ENCODE data around the gene DTNB.

Gene DTNB

DNA sequence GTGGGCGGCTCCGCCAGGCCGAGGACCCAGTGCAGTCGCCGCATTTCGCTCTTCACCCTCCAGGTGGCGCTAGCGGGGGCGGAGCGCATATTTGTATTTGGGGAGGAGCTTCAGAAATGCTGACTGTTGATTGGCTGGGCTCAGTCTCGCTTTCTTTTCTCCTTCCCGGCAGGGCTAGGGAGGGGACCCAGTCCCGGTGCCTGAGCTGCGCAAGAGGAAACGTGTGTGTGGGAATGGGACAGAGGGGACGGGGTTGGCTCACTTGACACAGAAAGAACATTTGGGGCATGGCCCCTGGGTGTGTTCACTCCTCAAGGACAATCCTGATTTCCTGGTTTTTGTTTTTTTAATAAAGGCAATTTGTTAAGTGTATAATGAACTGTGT, 311.3 kb downstream of the DTNB start:
- DNase-seq = no peak

DNA sequence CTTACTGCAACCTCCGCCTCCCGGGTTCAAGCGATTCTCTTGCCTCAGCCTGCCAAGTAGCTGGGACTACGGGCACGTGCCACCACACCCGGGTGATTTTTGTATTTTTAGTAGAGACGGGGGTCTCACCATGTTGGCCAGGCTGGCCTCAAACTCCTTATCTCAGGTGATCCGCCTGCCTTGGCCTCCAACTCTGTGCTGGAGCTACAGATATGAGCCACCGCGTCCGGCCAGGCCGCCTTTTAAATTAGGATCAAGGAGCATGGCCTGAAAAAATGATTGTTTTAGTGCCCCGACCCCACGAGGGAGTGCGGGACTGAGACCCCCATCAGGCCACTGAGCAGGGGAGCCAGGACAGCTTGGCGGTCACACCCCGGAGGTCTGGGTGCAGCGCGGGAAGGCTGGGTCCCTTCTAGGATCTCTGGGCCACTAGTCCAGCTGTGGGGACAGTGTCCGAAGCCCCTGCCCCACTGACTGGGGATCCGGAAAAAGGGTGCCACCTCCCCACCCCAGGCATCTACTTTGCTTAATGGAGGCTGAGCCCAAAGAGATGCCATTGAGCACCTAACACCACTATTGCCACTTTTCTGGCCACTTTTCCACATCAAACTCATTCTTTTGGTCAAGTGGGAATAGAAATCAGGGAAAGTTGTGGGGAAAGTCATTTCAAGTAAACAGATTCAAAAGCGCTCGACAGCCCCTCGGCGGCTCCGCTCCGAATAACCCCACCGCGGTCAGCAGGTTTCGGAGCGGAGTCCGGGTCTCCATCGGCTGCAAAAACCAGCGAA, 311.9 kb downstream of the DTNB start:
- no peak for DNase-seq

DNA sequence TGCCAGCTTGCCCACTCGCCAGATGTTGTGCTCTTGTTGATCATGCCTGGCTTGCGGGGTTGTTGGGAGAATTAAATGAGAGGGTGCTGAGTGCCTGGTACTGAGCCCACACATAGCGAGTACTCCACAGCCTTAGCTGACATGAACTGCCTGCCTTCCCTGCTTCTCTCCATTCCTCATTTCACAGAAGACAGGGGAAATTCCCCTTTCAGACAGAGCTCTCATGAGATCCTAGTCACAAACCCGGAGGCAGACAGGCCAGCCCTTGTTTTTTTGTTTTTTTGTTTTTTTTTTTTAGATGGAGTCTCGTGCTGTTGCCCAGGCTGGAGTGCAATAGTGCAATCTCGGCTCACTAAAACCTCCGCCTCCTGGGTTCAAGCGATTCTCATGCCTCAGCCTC, 314.5 kb downstream of the DTNB start:
- DNase-seq = no peak

DNA sequence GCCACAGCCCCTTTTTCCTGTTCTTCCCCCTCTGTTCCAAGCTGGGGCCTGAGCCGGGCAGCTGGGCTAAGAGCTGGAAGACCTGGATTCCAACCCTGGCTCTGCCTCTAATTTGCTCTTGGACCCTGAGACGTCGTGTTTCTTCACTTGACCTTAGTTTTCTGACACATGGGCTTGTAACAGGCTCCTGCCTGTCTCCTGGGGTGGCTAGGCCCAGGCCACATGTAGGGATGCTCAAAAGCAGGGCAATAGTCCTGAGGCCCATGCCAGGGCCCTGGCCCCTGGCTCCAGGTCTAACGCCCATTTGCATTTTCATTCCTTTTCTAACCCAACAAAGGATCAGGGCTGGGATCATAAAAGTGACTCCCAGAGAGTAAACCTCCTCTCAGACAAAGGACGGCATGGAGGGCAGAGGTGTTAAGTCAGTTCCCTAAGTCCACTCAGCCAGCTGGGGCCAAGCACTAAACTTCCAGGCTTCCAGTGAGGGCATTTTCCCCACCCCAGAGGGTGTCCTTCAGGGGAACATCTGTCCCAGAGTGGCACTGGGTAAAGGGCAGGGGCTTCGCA, 315.0 kb downstream of the DTNB start:
- no peak for DNase-seq

DNA sequence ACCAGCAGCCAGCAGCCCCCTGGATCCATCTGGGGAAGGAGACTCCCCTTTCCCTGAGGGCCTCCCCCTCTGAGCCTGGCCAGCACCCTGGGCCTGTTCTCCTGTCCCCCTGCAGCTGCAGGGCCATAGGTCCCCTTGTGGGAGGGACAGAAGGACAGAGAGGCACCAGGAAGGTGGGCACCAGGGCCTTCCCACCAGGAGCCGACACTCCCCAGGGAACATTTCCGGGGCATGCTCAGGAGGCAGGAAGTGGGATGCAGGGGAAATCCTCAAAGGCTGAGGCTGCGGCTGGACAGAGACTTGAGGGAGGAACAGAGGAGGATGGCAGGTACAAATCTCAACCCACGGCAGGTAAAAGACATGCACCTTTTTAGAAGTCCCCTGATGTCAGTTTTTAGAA, 317.3 kb downstream of the DTNB start:
- no peak for DNase-seq

DNA sequence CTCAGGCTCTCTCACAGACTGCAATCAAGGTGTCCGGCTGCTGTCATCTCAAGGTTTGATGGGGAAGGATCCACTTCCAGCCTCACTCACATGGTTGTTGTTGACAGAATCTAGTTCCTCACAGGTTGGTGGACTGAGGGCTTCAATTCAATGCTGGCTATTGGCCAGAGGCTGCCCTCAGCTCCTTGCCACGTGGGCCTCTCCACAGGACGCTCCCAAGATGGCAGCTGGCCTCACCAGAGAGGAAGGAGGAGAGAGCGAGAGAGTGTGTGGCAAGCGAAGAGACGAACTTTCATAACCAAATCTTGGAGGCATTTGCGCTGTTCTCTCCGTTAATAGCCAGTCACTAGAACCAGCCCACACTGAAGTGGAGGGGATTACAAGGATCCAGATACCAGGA, 318.1 kb downstream of the DTNB start:
- no peak for DNase-seq

DNA sequence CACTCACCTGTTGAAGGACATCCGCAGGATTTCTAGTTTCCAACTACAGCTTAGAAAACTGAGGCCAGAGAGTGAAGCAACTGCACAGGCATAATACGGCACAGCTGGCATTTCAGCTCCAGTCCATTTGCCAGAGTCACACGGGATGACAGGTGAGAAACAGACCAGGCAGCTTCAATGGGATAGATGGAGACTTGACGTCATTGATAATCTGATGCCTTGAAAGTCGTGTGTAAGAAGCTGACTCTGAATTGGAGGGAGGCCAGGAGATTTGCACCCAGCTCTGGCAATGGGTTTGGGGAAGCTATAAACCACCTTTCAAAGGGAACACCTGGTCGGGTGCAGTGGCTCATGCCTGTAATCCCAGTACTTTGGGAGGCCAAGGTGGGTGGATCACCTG, 319.3 kb downstream of the DTNB start:
- DNase-seq = no peak

DNA sequence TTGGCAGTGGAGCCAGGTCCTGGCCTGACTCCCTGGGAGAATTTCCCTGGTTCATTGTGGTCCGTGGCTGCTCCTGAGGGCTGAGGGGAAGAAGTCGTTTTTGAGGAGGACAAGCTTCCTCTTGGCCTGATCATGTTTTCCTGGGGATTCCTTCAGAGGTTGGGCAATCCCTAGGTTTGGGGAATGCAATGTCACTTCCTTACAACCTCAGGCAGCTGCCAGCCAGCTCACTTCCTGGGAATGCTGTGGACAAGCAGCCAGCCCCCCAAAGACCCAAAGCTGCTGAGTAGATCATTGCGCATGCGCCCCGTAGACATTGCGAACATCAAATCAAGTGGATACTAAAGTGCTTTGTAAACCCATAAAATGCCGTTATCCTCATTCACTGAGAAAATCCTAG, 324.0 kb downstream of the DTNB start:
- DNase-seq = no peak

DNA sequence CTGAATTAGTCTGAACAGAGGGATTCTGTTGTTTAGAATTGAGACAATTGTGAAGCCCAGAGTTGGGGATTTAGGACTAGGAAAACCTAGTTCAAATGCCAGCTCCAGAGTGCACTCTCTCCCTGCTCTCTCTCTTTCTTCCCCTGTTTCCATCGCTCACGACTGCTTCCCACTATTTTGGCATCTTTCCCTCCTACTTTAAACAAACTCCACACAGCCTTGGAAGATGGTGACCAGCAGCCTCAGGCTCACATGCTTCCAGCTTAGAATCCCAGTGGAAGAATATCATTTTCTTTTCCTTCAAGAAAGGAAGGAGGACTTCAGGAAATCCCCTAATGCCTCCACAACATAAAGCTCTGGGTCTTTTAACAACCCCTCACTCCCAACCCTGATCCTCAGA, 325.5 kb downstream of the DTNB start:
- no peak for DNase-seq

DNA sequence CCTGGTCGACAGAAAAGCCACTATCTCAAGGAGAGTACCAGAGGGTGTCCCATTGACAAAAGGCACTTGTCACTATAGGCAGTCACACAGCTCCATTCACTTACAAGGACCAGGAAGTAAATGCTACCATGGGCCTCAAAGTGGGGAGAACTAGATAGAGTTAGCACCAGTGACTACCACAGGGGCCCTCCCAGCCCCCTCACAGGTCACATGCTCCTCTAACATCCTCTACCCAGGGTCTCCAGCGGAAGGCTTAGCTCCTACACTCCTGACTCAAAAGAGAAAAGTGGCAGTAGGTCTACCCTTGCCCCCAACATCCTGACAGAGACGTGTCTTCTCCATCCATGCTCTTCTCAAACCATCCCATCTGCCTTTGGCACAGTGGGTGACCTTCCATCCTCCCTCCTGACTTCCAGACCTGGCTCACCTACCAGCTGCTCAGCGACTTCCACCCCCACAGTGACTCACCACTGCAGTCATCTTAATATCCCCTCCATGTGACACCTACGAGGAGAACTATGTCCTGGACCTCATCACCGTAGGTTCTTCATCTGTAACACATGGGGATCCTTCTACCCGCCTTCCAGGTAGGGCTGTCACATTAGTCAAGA, 326.1 kb downstream of the DTNB start:
- DNase-seq = no peak

DNA sequence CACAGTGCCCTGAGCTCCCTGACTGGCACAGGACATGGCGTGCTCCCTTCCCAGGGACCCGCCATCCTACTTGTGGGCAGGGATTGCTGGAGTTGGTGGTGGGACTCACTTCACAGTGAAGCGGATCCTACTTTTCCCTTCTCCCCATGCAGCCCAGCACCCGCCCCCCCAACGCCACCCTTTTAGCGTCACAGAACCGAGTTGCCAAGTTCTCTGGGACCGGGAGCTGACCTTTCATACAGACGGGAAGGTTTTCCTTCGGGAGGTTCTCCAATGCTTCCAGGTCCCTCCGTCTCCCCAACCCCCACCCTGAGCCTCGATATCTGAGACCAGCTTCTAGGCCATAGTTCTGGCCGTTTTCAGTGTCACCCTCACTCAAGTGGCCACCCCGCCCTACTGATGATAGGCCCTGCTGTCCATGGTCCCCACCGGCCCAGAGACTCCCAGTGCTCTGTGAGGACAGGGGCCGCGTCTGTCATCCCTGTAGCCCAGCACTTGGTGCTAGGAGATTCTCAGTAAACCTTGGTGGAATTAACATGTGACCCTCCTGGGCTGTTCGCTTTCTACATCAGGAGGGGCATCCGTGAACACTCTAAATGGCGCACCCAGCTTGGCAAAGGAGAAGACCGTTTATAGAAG, 330.1 kb downstream of the DTNB start:
- DNase-seq = no peak

DNA sequence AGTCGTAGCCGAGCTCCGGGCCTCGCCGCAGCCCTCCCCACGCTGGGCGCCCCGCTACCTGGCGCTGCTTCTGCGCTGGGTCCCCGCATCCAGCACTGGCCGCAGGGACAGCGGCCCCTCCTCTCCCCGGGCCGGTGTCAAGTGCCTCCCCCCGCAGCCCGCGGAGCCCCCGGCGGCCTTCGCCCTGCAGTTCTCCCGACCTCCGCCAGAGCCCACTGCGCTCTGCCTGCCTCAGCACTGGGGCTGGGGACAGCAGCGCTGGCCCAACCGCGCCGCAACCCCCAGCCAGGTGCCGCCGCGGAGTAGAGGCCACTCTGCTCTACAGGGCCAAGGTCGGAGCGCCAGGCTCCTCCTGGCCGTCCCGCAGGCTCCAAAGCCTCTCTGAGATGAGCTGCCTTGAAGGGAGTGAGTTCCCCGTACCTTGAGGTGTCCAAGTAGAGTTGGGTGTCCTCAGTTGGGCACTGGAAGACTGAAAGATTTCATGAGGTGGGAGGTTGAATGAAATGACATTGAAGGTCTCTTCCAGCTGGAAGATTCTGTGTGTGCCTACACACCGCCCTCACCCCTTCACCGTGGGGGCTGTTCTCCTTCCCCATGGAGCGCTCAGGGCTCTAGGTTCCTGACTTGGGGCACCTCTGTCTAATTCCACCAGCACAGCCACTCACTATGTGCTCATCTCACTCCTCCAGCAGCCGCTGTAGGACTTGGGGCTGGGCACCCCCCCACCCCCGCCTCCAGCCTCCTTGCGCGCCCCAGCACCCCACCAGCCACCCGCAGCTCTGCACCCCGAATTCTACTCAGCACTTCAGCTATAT, 330.8 kb downstream of the DTNB start:
- DNase-seq = peak; percentile 60

DNA sequence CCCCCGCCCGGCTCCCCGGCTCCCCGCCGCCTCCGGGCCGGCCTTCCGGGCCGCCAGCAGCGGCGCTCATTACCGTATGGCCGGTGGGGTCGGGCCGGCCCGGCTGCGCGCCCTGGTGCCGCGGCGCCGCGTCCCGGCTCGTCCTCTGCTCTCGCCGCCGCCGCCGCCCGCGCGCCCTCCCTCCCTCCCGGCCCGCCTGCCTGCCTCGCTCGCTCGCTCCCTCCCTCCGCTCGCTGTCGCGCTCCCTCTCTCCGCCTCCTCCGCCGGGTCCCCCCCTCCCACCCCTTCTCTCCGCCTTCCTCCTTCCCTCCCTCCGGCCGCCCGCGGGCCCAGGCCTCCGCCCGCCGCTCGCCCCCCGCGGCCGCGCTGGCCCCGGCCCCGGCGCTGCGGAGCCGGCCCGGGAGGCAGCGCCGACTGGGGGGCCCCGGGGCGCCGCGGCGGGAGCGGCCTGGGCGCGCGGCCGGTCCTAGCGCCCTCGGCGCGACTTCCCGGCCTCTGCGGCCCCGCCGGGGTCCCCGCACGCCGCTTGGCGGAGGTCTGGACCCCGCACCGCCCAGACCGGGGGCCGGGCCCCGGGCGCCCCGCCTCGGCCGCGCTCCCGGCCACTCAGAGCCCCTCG, 331.5 kb downstream of the DTNB start, which contains the start of gene DNMT3A:
DNMT3A (minus strand) TSS at position 173 of the 619 bp plus-strand sequence. CDS start 27,941 bp downstream, outside the sequence.
- peak; percentile 49 for DNase-seq

DNA sequence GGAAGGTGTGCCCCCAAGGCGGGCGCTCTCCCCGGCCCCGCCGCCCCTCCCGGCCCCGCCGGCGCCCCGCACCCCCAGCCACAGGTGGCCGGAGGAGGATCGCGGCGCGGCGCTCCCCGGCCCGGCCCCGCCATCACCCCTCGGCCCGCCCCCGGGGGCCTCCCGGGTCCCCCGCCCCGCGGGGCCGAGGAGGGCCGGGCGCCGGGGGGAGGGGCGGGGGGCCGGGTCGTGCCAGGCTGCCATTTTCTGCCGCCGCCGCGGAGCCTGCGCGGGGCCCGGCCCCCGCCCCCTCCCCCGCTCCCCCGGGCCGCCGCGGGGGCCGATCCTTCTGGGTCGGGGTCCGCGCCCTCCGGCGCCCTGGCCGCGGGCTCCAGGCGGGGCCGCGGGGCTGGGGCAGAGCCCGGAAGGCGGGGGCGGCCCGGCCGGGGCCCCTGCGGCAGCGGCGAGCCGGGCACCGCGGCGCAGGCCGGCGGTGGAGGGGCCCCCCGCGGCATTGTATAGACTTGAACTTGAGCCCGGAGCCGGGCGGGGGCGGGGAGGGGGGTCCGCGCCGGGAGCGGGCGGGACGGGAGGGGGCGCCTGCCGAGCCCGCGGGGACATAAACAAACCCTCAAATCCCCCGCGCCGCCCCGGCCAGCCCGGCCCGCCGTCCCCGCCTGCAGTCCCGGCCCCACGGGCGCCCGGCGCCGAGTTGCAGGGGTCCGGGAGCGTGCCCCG, 332.2 kb downstream of the DTNB start:
- no peak for DNase-seq

DNA sequence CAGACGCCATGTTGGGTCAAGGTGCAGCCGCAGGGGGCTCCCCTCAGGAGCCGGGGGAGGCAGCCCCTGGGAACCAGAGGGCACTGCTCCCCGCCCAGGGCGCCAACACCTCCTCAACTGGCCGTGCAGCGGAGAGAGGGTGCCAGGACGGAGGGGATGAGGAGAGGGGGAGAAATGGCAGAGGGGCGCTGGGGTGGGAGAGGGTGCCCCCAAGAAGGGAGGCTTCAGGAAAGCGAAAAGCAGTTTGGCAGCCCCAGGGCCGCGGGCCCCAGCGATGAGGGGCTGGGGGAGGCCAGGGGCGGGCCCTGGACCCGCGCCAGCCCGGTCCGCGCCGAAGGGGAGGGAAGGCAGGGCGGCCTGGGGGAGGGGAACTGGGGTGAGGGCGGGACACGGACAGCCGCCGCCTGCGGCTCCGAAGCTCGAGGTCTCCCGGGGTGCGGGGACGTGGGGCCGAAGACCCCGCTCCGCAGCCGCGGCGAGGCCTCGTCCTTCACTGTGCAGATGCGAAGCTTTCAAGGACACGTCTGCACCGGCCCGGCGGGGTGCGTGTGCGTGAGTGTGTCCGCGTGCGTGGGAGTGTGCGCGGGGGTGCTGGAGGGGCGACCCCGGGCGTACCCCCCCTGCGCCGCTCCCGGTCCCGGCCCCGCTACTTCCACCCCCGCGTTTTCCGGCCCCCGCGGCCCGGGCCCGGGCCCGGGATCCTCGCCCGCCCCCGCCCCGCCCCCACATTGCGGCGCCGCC, 333.0 kb downstream of the DTNB start:
- DNase-seq = peak; percentile 32

DNA sequence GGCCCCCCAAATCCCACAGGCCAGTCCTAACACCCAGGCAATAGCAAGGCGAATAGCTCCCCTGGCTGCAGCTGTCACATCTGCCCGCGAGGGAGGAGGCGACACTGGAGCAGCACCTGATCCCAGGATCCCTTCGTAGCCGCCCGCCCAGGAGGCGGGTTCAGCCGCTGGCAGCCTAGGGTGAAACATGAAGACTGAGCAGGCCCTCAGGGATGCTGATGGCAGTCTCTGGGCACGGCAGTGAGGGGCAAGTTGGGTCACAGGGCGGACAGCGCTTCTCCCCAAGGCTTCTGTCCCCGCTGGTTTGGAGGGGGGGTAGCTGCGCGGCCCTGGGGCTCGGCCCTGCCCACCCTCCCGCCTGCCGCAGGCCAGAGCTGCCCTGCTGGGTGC, 333.6 kb downstream of the DTNB start:
- DNase-seq = peak; percentile 52

DNA sequence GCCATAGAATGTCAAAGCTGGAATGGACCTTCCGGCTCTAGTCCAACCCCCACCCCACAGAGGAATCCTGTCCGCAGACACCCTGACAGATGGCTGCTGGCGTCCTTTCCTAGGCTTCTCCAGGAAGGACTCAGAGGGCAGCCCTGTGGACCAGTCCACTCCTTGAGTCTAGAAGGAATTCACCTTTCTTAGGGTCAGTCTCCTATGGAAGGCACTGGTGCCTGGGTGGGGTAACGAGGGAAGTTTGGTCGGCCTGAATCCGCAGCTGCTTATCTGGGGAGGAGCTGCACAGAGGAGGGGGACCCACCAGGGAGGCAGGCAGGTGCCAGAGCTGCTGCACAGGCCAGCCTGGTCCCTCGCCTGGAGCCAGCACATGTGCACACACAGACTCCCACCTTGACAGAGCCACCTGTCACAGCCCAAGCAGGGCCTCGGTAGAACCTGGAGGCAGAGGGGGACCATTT, 334.1 kb downstream of the DTNB start:
- no peak for DNase-seq

DNA sequence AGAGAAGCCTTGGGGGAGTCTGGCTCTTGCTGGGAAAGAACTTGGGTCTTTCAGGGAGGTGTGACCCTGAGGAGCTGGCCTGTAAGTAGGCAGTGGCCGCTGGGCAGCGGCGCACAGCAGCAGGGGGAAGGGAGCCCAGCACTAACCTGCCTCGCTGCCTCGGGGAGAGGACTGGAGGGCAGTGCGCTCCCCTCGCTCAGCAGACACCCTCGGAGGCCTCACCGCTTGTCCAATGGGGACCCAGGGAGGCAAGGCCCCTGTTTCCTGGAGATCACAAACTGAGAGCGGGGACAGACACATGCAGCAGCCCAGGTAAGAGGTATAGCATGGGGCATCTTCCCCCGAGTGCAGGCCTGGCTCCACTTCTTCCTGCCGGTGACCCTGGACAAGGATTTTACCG, 335.0 kb downstream of the DTNB start:
- DNase-seq = no peak

DNA sequence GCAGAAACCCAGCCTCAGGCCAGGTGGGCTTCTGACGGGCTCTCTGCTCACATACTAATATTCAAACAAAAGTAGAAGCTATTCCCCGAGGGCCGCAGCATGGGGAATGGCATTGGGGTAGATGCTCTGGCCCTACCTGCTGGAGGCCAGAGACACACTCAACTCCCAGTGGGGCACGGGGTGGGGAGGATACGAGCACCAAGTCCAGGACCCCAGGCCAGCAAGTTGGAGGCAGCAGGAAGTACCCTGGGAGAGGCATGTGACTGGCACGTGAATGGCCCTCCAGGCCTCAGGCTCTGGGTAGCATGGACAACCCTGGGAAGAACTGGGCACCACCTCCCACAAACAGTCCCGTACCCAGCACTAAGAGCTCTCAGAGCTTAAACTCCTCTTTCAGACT, 335.5 kb downstream of the DTNB start:
- DNase-seq = no peak

DNA sequence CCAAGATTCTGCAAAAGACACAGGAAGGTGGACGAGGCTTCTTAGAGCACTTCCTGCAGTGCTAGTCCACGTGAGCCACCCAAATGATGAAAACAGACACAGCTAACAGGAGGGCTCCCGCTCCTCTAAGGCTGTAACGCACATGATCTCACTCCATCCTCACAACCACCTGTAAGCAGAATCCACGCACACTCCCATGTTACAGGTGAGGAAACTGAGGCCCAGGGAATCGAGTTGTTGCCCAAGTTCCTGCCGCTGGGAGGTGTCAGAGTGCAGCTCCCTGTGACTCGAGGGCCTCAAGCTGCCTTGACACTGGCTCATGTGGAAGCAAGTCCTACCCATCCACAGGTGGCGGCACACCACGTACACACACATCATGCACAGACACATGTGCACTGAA, 336.1 kb downstream of the DTNB start:
- DNase-seq = no peak

DNA sequence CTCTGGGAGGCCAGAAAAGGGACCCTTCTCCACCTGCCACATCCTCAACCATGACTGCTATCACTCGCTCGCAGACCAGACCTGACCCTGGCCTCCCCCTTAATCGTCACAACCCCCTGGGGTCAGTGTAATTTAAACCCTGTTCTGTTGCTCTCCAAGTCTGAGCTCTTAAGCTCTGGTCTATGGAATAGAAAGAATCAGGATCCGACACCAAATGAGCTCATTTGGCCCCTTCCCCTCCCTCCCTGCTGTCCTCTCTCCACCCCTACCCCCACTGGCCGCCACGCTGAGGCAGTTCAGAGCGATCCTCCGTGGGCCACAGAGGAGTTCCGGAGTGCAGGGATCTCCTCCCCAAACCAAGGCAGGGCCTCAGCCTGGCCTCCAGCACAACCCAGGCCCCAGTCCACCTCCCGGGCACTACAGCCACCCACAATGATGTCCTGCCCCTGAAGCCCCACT, 337.0 kb downstream of the DTNB start:
- no peak for DNase-seq

Data from DMS79 treated with DMSO at 0.1 percent for 48 hours (cell line).